ENCODE measurements around the gene TMEFF2. TPM values are rescaled to one million over a fixed set of nuclear protein-coding genes. Genes with fewer than 3 reads are reported as not detected.

TMEFF2 gene
- total and polyA plus RNA-seq, 2 donors (not counting 1 experiment from before 2014, with no cell fraction given), result not detected

GRCh38 chr2:191945623-191946022, 249.1 kb downstream of the TMEFF2 start:
- Histone ChIP-seq H3K27ac (ENCODE audit: low read length in 2 of 2) (no peak overlapping the region), H3K9me3 (ENCODE audit: control extremely low read depth in 1 of 3, control insufficient read depth in 2 of 3, insufficient read depth in 1 of 3, low read length in 2 of 3) (no peaks in the 10 kb centered on the region), H2AFZ (ENCODE audit: insufficient read depth, low read depth, low read length, poor library complexity, severe bottlenecking) (no peak overlapping the region), H3K9ac (ENCODE audit: low read length) (no peak overlapping the region), H3K4me3 (ENCODE audit: control extremely low read depth in 1 of 5, extremely low read depth in 1 of 5, insufficient read depth in 1 of 5, low read depth in 2 of 5, low read length in 4 of 5) (no peak overlapping the region), H3K4me1 (ENCODE audit: control insufficient read depth in 2 of 2, insufficient read depth in 2 of 2, low read length in 2 of 2) (no peaks in the 10 kb centered on the region), H3K79me2 (ENCODE audit: control insufficient read depth, insufficient read depth, low read length) (no peaks in the 10 kb centered on the region), H3K4me2 (replicated peaks; ENCODE audit: low read depth, low read length, poor library complexity, severe bottlenecking) (no peak overlapping the region), H3K36me3 (replicated peaks in 1 of 2; ENCODE audit: control extremely low read depth in 1 of 2, control insufficient read depth in 1 of 2, extremely low read depth in 1 of 2, insufficient read depth in 2 of 2, low read length in 1 of 2) (no peaks in the 10 kb centered on the region), H4K20me1 (ENCODE audit: control insufficient read depth, insufficient read depth, low read length, poor library complexity, severe bottlenecking) (no peaks in the 10 kb centered on the region), H3K27me3 (replicated peaks in 1 of 4; ENCODE audit: control extremely low read depth in 1 of 4, control insufficient read depth in 3 of 4, insufficient read depth in 4 of 4, low read length in 3 of 4) (no peaks in the 10 kb centered on the region)
- no peak overlapping the region for H3K27ac Mint-ChIP-seq
- H3K4me3 Mint-ChIP-seq, result no peak overlapping the region
- intact Hi-C loops (cut with micrococcal nuclease), result no loop called here
- no peak for ATAC-seq (ENCODE audit: low read depth)
- TF ChIP-seq CTCF (IDR thresholded peaks at IDR 0.05), result no peak
- TF ChIP-seq EZH2 (IDR thresholded peaks at IDR 0.05; ENCODE audit: borderline replicate concordance, insufficient read depth, low read depth, low read length, poor library complexity, severe bottlenecking), result no peak
- H3K4me1 Mint-ChIP-seq, result no peaks in the 10 kb centered on the region
- no peaks in the 10 kb centered on the region for H3K27me3 Mint-ChIP-seq
- no CpG with 5 or more reads among the region's 1 CpG for WGBS (ENCODE audit: insufficient coverage)
- no peaks in the 10 kb centered on the region for H3K9me3 Mint-ChIP-seq (ENCODE audit: insufficient read depth)
- ChIA-PET POLR2A (no interaction called here), CTCF (no interaction called here)
- no peak for DNase-seq

DNA sequence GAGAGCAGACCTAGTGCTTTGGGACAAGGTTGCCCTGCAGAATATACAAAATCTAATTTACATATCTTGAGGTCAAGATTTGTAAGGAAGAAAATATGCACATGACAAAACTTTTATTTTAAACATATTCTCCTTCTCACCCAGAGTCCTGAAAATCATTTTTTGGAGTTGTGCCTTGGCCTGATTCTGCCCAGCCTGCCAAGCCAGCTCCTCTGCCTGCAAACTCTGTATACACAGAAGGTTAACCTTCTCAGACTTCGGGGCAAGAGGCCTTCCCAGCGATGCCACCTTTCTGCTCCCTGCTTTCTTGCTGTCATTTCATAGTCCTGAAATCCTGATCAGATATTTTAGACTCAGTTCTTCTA, 252.0 kb downstream of the TMEFF2 start:
- ATAC-seq (ENCODE audit: low read depth) (no peak), DNase-seq (no peak)
- H4K20me1 ChIP-seq (ENCODE audit: control insufficient read depth, insufficient read depth, low read length, poor library complexity, severe bottlenecking), result no peaks in the 10 kb centered on the region
- H3K36me3 ChIP-seq (replicated peaks in 1 of 2; ENCODE audit: control extremely low read depth in 1 of 2, control insufficient read depth in 1 of 2, extremely low read depth in 1 of 2, insufficient read depth in 2 of 2, low read length in 1 of 2), result no peaks in the 10 kb centered on the region
- no peak overlapping the region for H3K27ac Mint-ChIP-seq
- CTCF ChIA-PET, result no interaction called here
- H3K9ac ChIP-seq (ENCODE audit: low read length), result no peak overlapping the region
- TF ChIP-seq CTCF (IDR thresholded peaks at IDR 0.05), result no peak
- TF ChIP-seq EZH2 (IDR thresholded peaks at IDR 0.05; ENCODE audit: borderline replicate concordance, insufficient read depth, low read depth, low read length, poor library complexity, severe bottlenecking), result no peak
- intact Hi-C loops (cut with micrococcal nuclease), result no loop called here
- no peak overlapping the region for H3K4me2 ChIP-seq (replicated peaks; ENCODE audit: low read depth, low read length, poor library complexity, severe bottlenecking)
- H3K4me3 ChIP-seq (ENCODE audit: control extremely low read depth in 1 of 5, extremely low read depth in 1 of 5, insufficient read depth in 1 of 5, low read depth in 2 of 5, low read length in 4 of 5), result no peak overlapping the region
- no peaks in the 10 kb centered on the region for H3K9me3 ChIP-seq (ENCODE audit: control extremely low read depth in 1 of 3, control insufficient read depth in 2 of 3, insufficient read depth in 1 of 3, low read length in 2 of 3)
- no peak overlapping the region for H3K27ac ChIP-seq (ENCODE audit: low read length in 2 of 2)
- POLR2A ChIA-PET, result no interaction called here
- no peak overlapping the region for H2AFZ ChIP-seq (ENCODE audit: insufficient read depth, low read depth, low read length, poor library complexity, severe bottlenecking)
- no peaks in the 10 kb centered on the region for H3K27me3 Mint-ChIP-seq
- no peaks in the 10 kb centered on the region for H3K79me2 ChIP-seq (ENCODE audit: control insufficient read depth, insufficient read depth, low read length)
- H3K4me1 ChIP-seq (ENCODE audit: control insufficient read depth in 2 of 2, insufficient read depth in 2 of 2, low read length in 2 of 2), result no peaks in the 10 kb centered on the region
- H3K9me3 Mint-ChIP-seq (ENCODE audit: insufficient read depth), result no peaks in the 10 kb centered on the region
- H3K4me1 Mint-ChIP-seq, result no peaks in the 10 kb centered on the region
- WGBS (ENCODE audit: insufficient coverage), result no CpG with 5 or more reads among the region's 2 CpGs
- H3K27me3 ChIP-seq (replicated peaks in 1 of 4; ENCODE audit: control extremely low read depth in 1 of 4, control insufficient read depth in 3 of 4, insufficient read depth in 4 of 4, low read length in 3 of 4), result no peaks in the 10 kb centered on the region
- no peak overlapping the region for H3K4me3 Mint-ChIP-seq

All from B cell (primary cell).